GM18505 (cell line): ENCODE measurements around the gene EPO.
"Not testable (repeated sequence)": the region's sequence is repeated elsewhere in the genome, so short reads cannot be mapped to it uniquely, and the experiment has no call there.

Experiments used
- ATAC-seq: cut with Tn5 transposase; IDR thresholded peaks from one replicate; pipeline ENCODE4 v1.9.1; 2021; ENCODE audit not compliant: unreplicated experiment
- POLR2A ChIP-seq: IDR thresholded peaks from 4 replicates; pipeline ENCODE4 v1.6.1; 2011; ENCODE audit warnings: borderline replicate concordance; ENCODE audit not compliant: insufficient read depth, insufficient read length; ENCODE audit errors: extremely low read depth

EPO gene

GRCh38 chr7:100723732-100724275, 3.5 kb downstream of the EPO start:
- no peak for TF ChIP-seq POLR2A
- no peak for ATAC-seq

- not testable (repeated sequence) for ATAC-seq
Measured at GRCh38 chr7:100724364-100724763, 4.1 kb downstream of the EPO start.

- no peak for TF ChIP-seq POLR2A
- no peak for ATAC-seq
Measured at GRCh38 chr7:100726996-100727761, 6.9 kb downstream of the EPO start.

GRCh38 chr7:100728196-100728595, 7.9 kb downstream of the EPO start:
- TF ChIP-seq POLR2A: no peak
- ATAC-seq: no peak

GRCh38 chr7:100730136-100730800, 10.0 kb downstream of the EPO start:
- TF ChIP-seq POLR2A: no peak
- ATAC-seq: no peak

DNA sequence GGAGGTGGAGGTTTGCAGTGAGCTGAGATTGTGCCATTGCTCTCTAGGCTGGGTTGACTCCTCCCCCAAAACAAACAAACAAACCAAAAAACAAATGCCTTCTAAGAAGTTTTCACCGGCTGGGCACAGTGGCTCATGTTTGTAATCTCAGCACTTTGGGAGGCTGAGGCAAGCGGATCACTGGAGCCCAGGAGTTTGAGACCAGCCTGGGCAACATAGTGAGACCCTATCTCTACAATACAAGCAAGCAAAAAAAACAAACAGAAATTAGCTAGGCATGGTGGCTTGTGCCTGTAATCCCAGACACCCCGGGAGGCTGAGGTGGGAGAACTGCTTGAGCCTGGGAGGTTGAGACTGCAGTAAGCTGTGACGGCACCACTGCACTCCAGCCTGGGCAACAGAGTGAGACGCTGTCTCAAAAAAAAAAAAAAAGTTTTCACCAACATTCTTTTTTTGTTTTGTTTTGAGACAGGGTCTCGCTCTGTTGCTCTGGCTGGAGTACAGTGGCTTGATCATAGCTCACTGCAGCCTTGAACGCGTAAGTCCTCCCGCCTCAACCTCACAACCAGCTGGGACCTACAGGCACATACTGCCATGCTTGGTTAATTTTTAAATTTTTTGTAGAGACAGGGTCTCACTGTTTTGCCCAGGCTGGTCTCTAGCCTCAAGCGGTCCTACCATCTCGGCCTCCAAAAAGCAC, 11.8 kb downstream of the EPO start:
- no peak for TF ChIP-seq POLR2A
- no peak for ATAC-seq

DNA sequence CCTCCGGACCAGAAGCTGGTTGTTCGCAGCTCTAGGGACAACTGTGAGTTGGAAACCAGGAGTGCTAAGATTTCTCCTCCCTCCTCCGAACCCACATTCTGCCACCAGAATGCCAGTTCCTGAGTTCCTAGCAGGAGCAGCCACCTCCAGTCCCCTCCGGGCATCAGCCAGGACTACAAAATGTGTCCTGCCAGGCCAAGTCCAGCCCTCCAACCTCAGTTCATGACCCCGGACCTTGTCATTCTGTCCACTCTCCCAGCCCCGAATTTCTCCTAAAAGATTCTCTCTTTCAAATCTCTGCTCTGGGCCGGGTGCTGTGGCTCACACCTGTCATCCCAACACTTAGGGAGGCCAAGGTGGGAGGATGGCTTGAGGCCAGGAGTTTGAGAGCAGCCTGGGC, 15.5 kb downstream of the EPO start:
- ATAC-seq: no peak
- TF ChIP-seq POLR2A: no peak

DNA sequence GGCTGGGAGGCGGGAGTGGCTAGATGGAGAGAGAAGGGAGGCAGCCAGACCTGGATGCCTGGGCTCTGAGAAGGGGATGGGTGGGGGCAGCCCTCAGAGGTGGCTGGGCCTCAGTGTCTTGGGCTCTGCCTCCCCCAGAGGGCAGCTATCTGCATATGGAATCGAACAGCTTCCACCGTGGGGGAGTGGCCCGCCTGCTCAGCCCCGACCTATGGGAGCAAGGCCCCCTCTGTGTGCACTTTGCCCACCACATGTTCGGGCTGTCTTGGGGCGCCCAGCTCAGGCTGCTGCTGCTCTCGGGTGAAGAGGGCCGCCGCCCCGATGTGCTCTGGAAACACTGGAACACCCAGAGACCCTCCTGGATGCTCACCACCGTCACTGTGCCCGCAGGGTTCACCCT, 16.4 kb downstream of the EPO start:
- TF ChIP-seq POLR2A: no peak
- no peak for ATAC-seq

DNA sequence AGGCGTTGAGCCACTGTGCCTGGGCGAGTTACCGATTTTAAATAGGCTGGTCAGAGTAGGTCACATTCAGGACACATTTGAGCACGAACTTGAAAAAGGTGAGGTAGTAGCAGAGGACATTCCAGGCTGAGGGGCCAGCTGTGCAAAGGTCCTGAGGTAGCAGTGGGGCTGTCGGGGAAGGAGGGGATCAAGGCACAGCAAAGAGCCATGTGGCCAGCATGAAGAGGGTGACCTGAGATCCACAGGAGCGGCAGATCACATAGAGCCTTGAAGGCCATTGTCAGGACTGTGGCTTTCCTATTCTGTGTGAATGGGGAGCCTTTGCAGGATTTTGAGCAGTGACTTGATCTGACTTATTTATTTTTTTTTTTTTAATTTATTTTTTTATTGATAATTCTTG, 19.7 kb downstream of the EPO start:
- ATAC-seq: no peak
- TF ChIP-seq POLR2A: no peak

DNA sequence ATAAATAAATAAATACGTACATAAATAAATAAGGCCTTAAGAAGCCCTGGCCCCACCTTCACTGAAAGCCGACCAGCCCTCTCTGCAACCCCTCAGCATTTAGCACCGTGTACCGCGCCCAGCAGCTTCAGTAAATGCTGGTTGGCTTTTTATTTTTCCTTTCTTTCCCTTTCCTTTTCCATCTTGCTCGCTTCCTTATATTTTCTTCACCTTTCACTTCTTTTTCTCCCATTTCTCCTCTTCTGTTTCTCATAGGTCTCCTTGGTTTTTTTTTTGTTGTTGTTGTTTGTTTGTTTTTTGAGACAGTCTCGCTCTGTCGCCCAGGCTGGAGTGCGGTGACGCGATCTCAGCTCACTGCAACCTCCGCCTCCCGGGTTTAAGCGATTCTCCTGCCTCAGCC, 24.3 kb downstream of the EPO start:
- ATAC-seq: no peak
- no peak for TF ChIP-seq POLR2A

GRCh38 chr7:100745184-100745583, 24.9 kb downstream of the EPO start:
- no peak for ATAC-seq
- no peak for TF ChIP-seq POLR2A

GRCh38 chr7:100752994-100753393, 32.7 kb downstream of the EPO start:
- TF ChIP-seq POLR2A: no peak
- no peak for ATAC-seq

- ATAC-seq: no peak
- TF ChIP-seq POLR2A: no peak
Measured at GRCh38 chr7:100753750-100754149, 33.5 kb downstream of the EPO start.
